Naive thymus-derived CD4-positive, alpha-beta T cell (primary cell): ENCODE results near the gene CR1L. TPM values are rescaled to one million over a fixed set of nuclear protein-coding genes. Genes with fewer than 3 reads are reported as not detected.

ENCODE experiments used
- ATAC-seq: fragments of 150-1000 bp; cut with Tn5 transposase; 2 replicates; pipeline ENCODE4 v1.10.0; 2021; ENCODE audit warnings: mild to moderate bottlenecking, moderate library complexity
- CTCF ChIA-PET: fragments of 350-600 bp; sonication (Branson Sonifier 250); formaldehyde crosslinking; loops from one replicate; lab custom pipeline; 2021; ENCODE audit warnings: antibody characterized with exemption; lab: Charles Lee
- POLR2A ChIA-PET: fragments of 350-600 bp; sonication (Branson Sonifier 250); formaldehyde crosslinking; loops from one replicate; lab custom pipeline; 2021; ENCODE audit warnings: antibody characterized with exemption, inconsistent platforms; lab: Charles Lee
- DNase-seq, 9 donors: peaks; one replicate each; pipeline versions ENCODE4 v3.0.0 to v3.0.0-alpha.2; 2020 to 2022; ENCODE audit warnings: mixed read lengths in 1 of 9
- H3K27ac ChIP-seq: one replicate; pipeline ENCODE4 v1.7.0; 2013; ENCODE audit warnings: mild to moderate bottlenecking, low read depth, low read length, moderate library complexity
- H3K27me3 ChIP-seq, 2 donors: one replicate each; pipeline ENCODE4 v1.7.0; 2013; ENCODE audit warnings: low read length in 2 of 2, mild to moderate bottlenecking in 2 of 2, moderate library complexity in 2 of 2; ENCODE audit not compliant: control insufficient read depth in 2 of 2, insufficient read depth in 2 of 2
- H3K36me3 ChIP-seq, 3 experiments: 1 replicate in 2 of 3; 2 replicates in 1 of 3; pipeline ENCODE4 v1.7.0; 2013; ENCODE audit warnings: low read length in 3 of 3, mild to moderate bottlenecking in 3 of 3, moderate library complexity in 1 of 3; ENCODE audit not compliant: insufficient read depth in 3 of 3, control insufficient read depth in 2 of 3
- H3K4me1 ChIP-seq, 2 donors: one replicate each; pipeline ENCODE4 v1.7.0; 2013; ENCODE audit warnings: low read length in 2 of 2, mild to moderate bottlenecking in 2 of 2, moderate library complexity in 1 of 2; ENCODE audit not compliant: control insufficient read depth in 2 of 2, insufficient read depth in 2 of 2
- H3K4me3 ChIP-seq: 2 replicates; pipeline ENCODE4 v1.7.0; 2013; ENCODE audit warnings: mild to moderate bottlenecking, low read length
- H3K9me3 ChIP-seq, 3 experiments: 1 replicate in 2 of 3; 2 replicates in 1 of 3; pipeline ENCODE4 v1.7.0; 2013; ENCODE audit warnings: low read length in 3 of 3; ENCODE audit not compliant: control insufficient read depth in 2 of 3
- H3K27ac Mint-ChIP-seq, 9 donors: one replicate each; pipeline ENCODE4 v1.8.0; 2020 to 2022; ENCODE audit warnings: mixed read lengths in 9 of 9, mild to moderate bottlenecking in 8 of 9, moderate library complexity in 5 of 9, inconsistent platforms in 2 of 9
- H3K27me3 Mint-ChIP-seq, 5 donors: one replicate each; pipeline ENCODE4 v1.8.0; 2021 to 2022; ENCODE audit warnings: mixed read lengths in 5 of 5, mild to moderate bottlenecking in 1 of 5
- H3K36me3 Mint-ChIP-seq, 5 donors: one replicate each; pipeline ENCODE4 v1.8.0; 2020 to 2022; ENCODE audit warnings: mixed read lengths in 5 of 5, mild to moderate bottlenecking in 3 of 5, inconsistent platforms in 1 of 5
- H3K4me1 Mint-ChIP-seq, 7 donors: one replicate each; pipeline ENCODE4 v1.8.0; 2020 to 2022; ENCODE audit warnings: mixed read lengths in 7 of 7, mild to moderate bottlenecking in 3 of 7, inconsistent platforms in 1 of 7
- H3K4me3 Mint-ChIP-seq, 10 donors: one replicate each; pipeline ENCODE4 v1.8.0; 2020 to 2022; ENCODE audit warnings: mild to moderate bottlenecking in 10 of 10, mixed read lengths in 10 of 10, moderate library complexity in 6 of 10, inconsistent platforms in 2 of 10
- H3K9me3 Mint-ChIP-seq, 11 donors: one replicate each; pipeline ENCODE4 v1.8.0; 2020 to 2022; ENCODE audit warnings: mixed read lengths in 11 of 11, mild to moderate bottlenecking in 4 of 11, inconsistent platforms in 1 of 11, moderate library complexity in 1 of 11
- intact Hi-C, 2 donors: fragments of 100-400 bp; cut with micrococcal nuclease; formaldehyde crosslinking; loops; one replicate each; pipeline ENCODE4 v1.15.1; 2023
- polyA plus RNA-seq, 2 donors: library from polyadenylated mRNA; unstranded; fragments of 300-500 nt; fragmentation: Illumina TruSeq; gene quantifications; one replicate each; pipeline ENCODE4 v1.2.3, GENCODE V29; 2021
- total RNA-seq, 6 experiments: library from RNA in 5 of 6; stranded (reverse) in 5 of 6; gene quantifications; 1 replicate in 5 of 6; 2 replicates in 1 of 6; pipeline ENCODE4 v1.2.3 and lab custom pipeline; 2021 to 2026

Gene CR1L
- total and polyA plus RNA-seq, 7 experiments from 2014 or later, result 0.42 to 0.53 TPM; not detected in 5

GRCh38 chr1:207649865-207650580 lies 5.1 kb downstream of the CR1L start:
- H3K27me3 Mint-ChIP-seq, result peaks cover 0 to 45% (median 0%) of the 10 kb centered on the region in 5 donors
- no peaks in the 10 kb centered on the region for H3K27me3 ChIP-seq
- no peak overlapping the region for H3K27ac Mint-ChIP-seq
- H3K27ac ChIP-seq, result no peak overlapping the region
- H3K9me3 Mint-ChIP-seq, result no peaks in the 10 kb centered on the region
- peaks cover 0 to 6% (median 0%) of the 10 kb centered on the region in 7 donors for H3K4me1 Mint-ChIP-seq
- DNase-seq (no peak), ATAC-seq (no peak)
- H3K4me1 ChIP-seq, result no peaks in the 10 kb centered on the region
- no peaks in the 10 kb centered on the region for H3K36me3 ChIP-seq
- no peak overlapping the region for H3K4me3 Mint-ChIP-seq
- H3K4me3 ChIP-seq, result no peak overlapping the region
- intact Hi-C loops, result no loop called here
- no peaks in the 10 kb centered on the region for H3K9me3 ChIP-seq
- CTCF ChIA-PET, result no interaction called here
- POLR2A ChIA-PET, result no interaction called here
- H3K36me3 Mint-ChIP-seq, result no peaks in the 10 kb centered on the region

- no peak overlapping the region for H3K27ac ChIP-seq
- H3K9me3 Mint-ChIP-seq, result peaks cover 0 to 2% (median 0%) of the 10 kb centered on the region in 11 donors
- ChIA-PET POLR2A (no interaction called here), CTCF (no interaction called here)
- H3K9me3 ChIP-seq, result no peaks in the 10 kb centered on the region
- no peak for DNase-seq
- H3K4me1 Mint-ChIP-seq, result peaks cover 0 to 3% (median 0%) of the 10 kb centered on the region in 7 donors
- no peaks in the 10 kb centered on the region for H3K27me3 ChIP-seq
- no peaks in the 10 kb centered on the region for H3K36me3 ChIP-seq
- intact Hi-C loops, result no loop called here
- H3K4me3 ChIP-seq, result no peak overlapping the region
- no peak for ATAC-seq
- H3K4me1 ChIP-seq, result no peaks in the 10 kb centered on the region
- peaks cover 0 to 37% (median 0%) of the 10 kb centered on the region in 5 donors for H3K27me3 Mint-ChIP-seq
- H3K4me3 Mint-ChIP-seq, result no peak overlapping the region
- H3K36me3 Mint-ChIP-seq, result no peaks in the 10 kb centered on the region
- no peak overlapping the region for H3K27ac Mint-ChIP-seq
These were observed 6.7 kb downstream of the CR1L start for GRCh38 chr1:207651583-207651982.

DNA sequence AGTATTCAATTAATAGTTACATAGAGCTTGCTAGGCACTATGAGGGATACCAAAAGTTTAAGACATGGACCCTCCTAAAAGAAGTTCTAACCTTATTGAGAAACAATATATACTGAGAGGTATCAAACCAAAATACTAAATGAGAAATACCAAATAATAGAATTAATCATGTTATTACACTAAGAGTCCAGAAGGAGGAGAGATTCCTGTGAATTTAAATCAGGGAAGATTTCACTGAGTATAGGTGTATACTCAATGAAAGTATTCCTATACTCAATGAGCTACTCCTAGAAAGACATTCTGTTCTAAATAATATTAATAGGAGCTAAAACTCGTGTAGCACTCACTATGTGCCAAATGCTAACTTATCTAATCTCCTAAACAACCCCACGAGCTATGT lies 9.4 kb downstream of the CR1L start:
- H3K9me3 ChIP-seq, result no peaks in the 10 kb centered on the region
- no peaks in the 10 kb centered on the region for H3K36me3 Mint-ChIP-seq
- no peak overlapping the region for H3K27ac Mint-ChIP-seq
- ChIA-PET POLR2A (no interaction called here), CTCF (no interaction called here)
- no peaks in the 10 kb centered on the region for H3K27me3 ChIP-seq
- intact Hi-C loops, result loop anchor here in 1 of 2 donors (1.0 kb wide), 2 partner anchors 143 to 309 kb away; no protein-coding TSS in a partner anchor
- no peak overlapping the region for H3K4me3 Mint-ChIP-seq
- no peaks in the 10 kb centered on the region for H3K4me1 ChIP-seq
- DNase-seq, result no peak
- H3K4me3 ChIP-seq, result no peak overlapping the region
- no peaks in the 10 kb centered on the region for H3K4me1 Mint-ChIP-seq
- H3K9me3 Mint-ChIP-seq, result peaks cover 0 to 2% (median 0%) of the 10 kb centered on the region in 11 donors
- no peaks in the 10 kb centered on the region for H3K36me3 ChIP-seq
- peaks cover 0 to 32% (median 9%) of the 10 kb centered on the region in 5 donors for H3K27me3 Mint-ChIP-seq
- no peak for ATAC-seq
- H3K27ac ChIP-seq, result no peak overlapping the region

GRCh38 chr1:207658408-207658807 lies 13.5 kb downstream of the CR1L start:
- Histone ChIP-seq H3K9me3 (no peaks in the 10 kb centered on the region), H3K27me3 (no peaks in the 10 kb centered on the region), H3K4me1 (no peaks in the 10 kb centered on the region), H3K27ac (no peak overlapping the region), H3K36me3 (no peaks in the 10 kb centered on the region), H3K4me3 (no peak overlapping the region)
- no peak overlapping the region for H3K4me3 Mint-ChIP-seq
- intact Hi-C loops, result no loop called here
- ChIA-PET POLR2A (no interaction called here), CTCF (no interaction called here)
- no peaks in the 10 kb centered on the region for H3K36me3 Mint-ChIP-seq
- DNase-seq, result no peak
- H3K27ac Mint-ChIP-seq, result no peak overlapping the region
- no peaks in the 10 kb centered on the region for H3K4me1 Mint-ChIP-seq
- peaks cover 1 to 30% (median 12%) of the 10 kb centered on the region in 5 donors for H3K27me3 Mint-ChIP-seq
- peaks cover 0 to 4% (median under 1%) of the 10 kb centered on the region in 11 donors for H3K9me3 Mint-ChIP-seq
- ATAC-seq, result no peak

- peaks cover 7 to 36% (median 18%) of the 10 kb centered on the region in 5 donors for H3K27me3 Mint-ChIP-seq
- H3K4me1 ChIP-seq, result no peaks in the 10 kb centered on the region
- no peak overlapping the region for H3K4me3 ChIP-seq
- no peak overlapping the region for H3K27ac Mint-ChIP-seq
- no peak overlapping the region for H3K4me3 Mint-ChIP-seq
- DNase-seq, result no peak
- H3K36me3 Mint-ChIP-seq, result peaks cover 0 to 6% (median 3%) of the 10 kb centered on the region in 5 donors
- intact Hi-C loops, result no loop called here
- no peaks in the 10 kb centered on the region for H3K27me3 ChIP-seq
- ChIA-PET CTCF (interaction anchor here (0.9 kb wide), 1 partner anchor 39 kb away, joined by 4 read pairs; no protein-coding TSS in a partner anchor), POLR2A (no interaction called here)
- no peaks in the 10 kb centered on the region for H3K9me3 ChIP-seq
- H3K27ac ChIP-seq, result no peak overlapping the region
- peaks cover 0 to 9% (median 3%) of the 10 kb centered on the region in 11 donors for H3K9me3 Mint-ChIP-seq
- ATAC-seq, result no peak
- no peaks in the 10 kb centered on the region for H3K4me1 Mint-ChIP-seq
- no peaks in the 10 kb centered on the region for H3K36me3 ChIP-seq
These were observed 14.1 kb downstream of the CR1L start for GRCh38 chr1:207658904-207659485.

- peaks cover 0 to under 1% of the 10 kb centered on the region in 2 donors for H3K27me3 ChIP-seq
- H3K9me3 ChIP-seq, result no peaks in the 10 kb centered on the region
- intact Hi-C loops, result no loop called here
- ChIA-PET POLR2A (no interaction called here), CTCF (interaction anchor here (0.9 kb wide), 1 partner anchor 39 kb away, joined by 4 read pairs; no protein-coding TSS in a partner anchor)
- Mint-ChIP-seq H3K36me3 (peaks cover 0 to 7% (median 4%) of the 10 kb centered on the region in 5 donors), H3K4me3 (no peak overlapping the region), H3K9me3 (peaks cover 0 to 12% (median 3%) of the 10 kb centered on the region in 11 donors), H3K27me3 (peaks cover 12 to 39% (median 23%) of the 10 kb centered on the region in 5 donors), H3K4me1 (no peaks in the 10 kb centered on the region), H3K27ac (no peak overlapping the region)
- no peaks in the 10 kb centered on the region for H3K4me1 ChIP-seq
- no peak overlapping the region for H3K27ac ChIP-seq
- ATAC-seq, result no peak
- DNase-seq, result no peak
- H3K36me3 ChIP-seq, result no peaks in the 10 kb centered on the region
- no peak overlapping the region for H3K4me3 ChIP-seq
These were observed 14.7 kb downstream of the CR1L start for GRCh38 chr1:207659545-207660153.
